Left ventricle myocardium inferior (tissue), 1 donor: ENCODE results near the gene HSP90AA1. TPM values are rescaled to one million over a fixed set of nuclear protein-coding genes. Genes with fewer than 3 reads are reported as not detected.

Source experiments
- DNase-seq: peaks from one replicate; pipeline ENCODE4 v3.0.0-alpha.2; 2020
- H3K27ac ChIP-seq: fragments of 200-600 bp; replicated peaks from 2 replicates; pipeline ENCODE4 v1.8.0; 2021
- H3K27me3 ChIP-seq: fragments of 200-600 bp; 2 replicates; pipeline ENCODE4 v1.8.0; 2021; ENCODE audit warnings: low read depth
- H3K36me3 ChIP-seq: fragments of 200-600 bp; 2 replicates; pipeline ENCODE4 v1.8.0; 2021
- H3K4me1 ChIP-seq: fragments of 200-600 bp; 2 replicates; pipeline ENCODE4 v1.8.0; 2021
- H3K4me3 ChIP-seq: fragments of 200-600 bp; 2 replicates; pipeline ENCODE4 v1.8.0; 2021; ENCODE audit warnings: mild to moderate bottlenecking, moderate library complexity
- H3K9me3 ChIP-seq: fragments of 200-600 bp; replicated peaks from 2 replicates; pipeline ENCODE4 v1.8.0; 2021
- intact Hi-C: fragments of 100-400 bp; cut with micrococcal nuclease; formaldehyde crosslinking; loops from one replicate; pipeline ENCODE4 v1.11.0; 2022
- total RNA-seq: library from RNA; stranded (reverse); fragmentation: NEBNext Ultra II Directional; extraction: Animal tissue kit (Norgen Biotek cat#: 25700); gene quantifications from one replicate; pipeline ENCODE4 v1.2.1, GENCODE V29; 2021
- TF ChIP-seq, protein P1 (sequence below): fragments of 200-600 bp; IDR thresholded peaks from 2 replicates; pipeline ENCODE4 v1.8.0; 2021; ENCODE audit warnings: antibody characterized with exemption, mild to moderate bottlenecking, borderline replicate concordance
- donor health status: DM: no; HTN: yes; CAD: no; lungs with severe emphysema.

Gene HSP90AA1
- total RNA-seq, 1 donor from 2014 or later = 423 TPM

DNA sequence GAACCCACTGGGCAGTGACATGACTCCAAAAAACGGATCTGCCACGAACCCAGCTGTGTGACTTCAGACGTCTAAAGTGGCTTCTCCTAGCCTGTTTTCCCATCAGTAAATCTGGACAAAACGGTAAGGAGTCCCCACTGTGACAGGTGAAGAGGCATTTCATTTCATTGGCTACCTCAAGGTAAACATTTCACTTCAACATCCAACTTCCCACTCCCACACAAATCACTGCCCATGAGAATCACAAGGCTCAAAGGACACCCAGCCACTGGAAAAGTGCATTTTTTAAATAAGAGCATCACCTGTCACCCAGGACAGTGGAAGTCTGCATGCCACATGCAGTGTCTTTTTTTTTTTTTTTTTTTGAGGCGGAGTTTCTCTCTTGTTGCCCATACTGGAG lies 27.9 kb downstream of the HSP90AA1 start:
- intact Hi-C loops = no loop called here
- H3K36me3 ChIP-seq = peaks cover 3% of the 10 kb centered on the region
- no peak overlapping the region for H3K27ac ChIP-seq
- TF ChIP-seq, protein P1, sequence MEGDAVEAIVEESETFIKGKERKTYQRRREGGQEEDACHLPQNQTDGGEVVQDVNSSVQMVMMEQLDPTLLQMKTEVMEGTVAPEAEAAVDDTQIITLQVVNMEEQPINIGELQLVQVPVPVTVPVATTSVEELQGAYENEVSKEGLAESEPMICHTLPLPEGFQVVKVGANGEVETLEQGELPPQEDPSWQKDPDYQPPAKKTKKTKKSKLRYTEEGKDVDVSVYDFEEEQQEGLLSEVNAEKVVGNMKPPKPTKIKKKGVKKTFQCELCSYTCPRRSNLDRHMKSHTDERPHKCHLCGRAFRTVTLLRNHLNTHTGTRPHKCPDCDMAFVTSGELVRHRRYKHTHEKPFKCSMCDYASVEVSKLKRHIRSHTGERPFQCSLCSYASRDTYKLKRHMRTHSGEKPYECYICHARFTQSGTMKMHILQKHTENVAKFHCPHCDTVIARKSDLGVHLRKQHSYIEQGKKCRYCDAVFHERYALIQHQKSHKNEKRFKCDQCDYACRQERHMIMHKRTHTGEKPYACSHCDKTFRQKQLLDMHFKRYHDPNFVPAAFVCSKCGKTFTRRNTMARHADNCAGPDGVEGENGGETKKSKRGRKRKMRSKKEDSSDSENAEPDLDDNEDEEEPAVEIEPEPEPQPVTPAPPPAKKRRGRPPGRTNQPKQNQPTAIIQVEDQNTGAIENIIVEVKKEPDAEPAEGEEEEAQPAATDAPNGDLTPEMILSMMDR = no peak
- no peaks in the 10 kb centered on the region for H3K27me3 ChIP-seq
- no peak for DNase-seq
- no peaks in the 10 kb centered on the region for H3K9me3 ChIP-seq
- H3K4me3 ChIP-seq = no peak overlapping the region
- peaks cover 19% of the 10 kb centered on the region for H3K4me1 ChIP-seq

GRCh38 chr14:102058146-102058545 lies 28.7 kb downstream of the HSP90AA1 start:
- intact Hi-C loops = no loop called here

GRCh38 chr14:102057480-102058114 lies 29.2 kb downstream of the HSP90AA1 start:
- no peak for DNase-seq
- Histone ChIP-seq H3K27me3 (no peaks in the 10 kb centered on the region), H3K4me1 (peaks cover 10% of the 10 kb centered on the region), H3K4me3 (no peak overlapping the region), H3K36me3 (peaks cover 14% of the 10 kb centered on the region), H3K27ac (no peak overlapping the region), H3K9me3 (no peaks in the 10 kb centered on the region)
- intact Hi-C loops = no loop called here
- TF ChIP-seq, protein P1 = no peak

More at GRCh38 chr14:102058146-102058545, 28.7 kb downstream of the HSP90AA1 start:
- Histone ChIP-seq H3K4me1 (peaks cover 15% of the 10 kb centered on the region), H3K4me3 (no peak overlapping the region), H3K27ac (no peak overlapping the region), H3K9me3 (no peaks in the 10 kb centered on the region), H3K36me3 (peaks cover 9% of the 10 kb centered on the region), H3K27me3 (no peaks in the 10 kb centered on the region)
- DNase-seq = no peak
- TF ChIP-seq, protein P1 = no peak

GRCh38 chr14:102056694-102057442 lies 30.0 kb downstream of the HSP90AA1 start:
- peaks cover 22% of the 10 kb centered on the region for H3K36me3 ChIP-seq
- no peak for DNase-seq

GRCh38 chr14:102055181-102055901 lies 31.5 kb downstream of the HSP90AA1 start:
- intact Hi-C loops = no loop called here

More at GRCh38 chr14:102056694-102057442, 30.0 kb downstream of the HSP90AA1 start:
- no peak overlapping the region for H3K27ac ChIP-seq
- H3K4me1 ChIP-seq = peaks cover 7% of the 10 kb centered on the region
- TF ChIP-seq, protein P1 = no peak
- H3K27me3 ChIP-seq = no peaks in the 10 kb centered on the region
- intact Hi-C loops = no loop called here
- no peak overlapping the region for H3K4me3 ChIP-seq
- no peaks in the 10 kb centered on the region for H3K9me3 ChIP-seq

More at GRCh38 chr14:102055181-102055901, 31.5 kb downstream of the HSP90AA1 start:
- H3K27me3 ChIP-seq = no peaks in the 10 kb centered on the region
- H3K27ac ChIP-seq = no peak overlapping the region
- TF ChIP-seq, protein P1 = no peak
- H3K4me1 ChIP-seq = peaks cover 3% of the 10 kb centered on the region
- H3K36me3 ChIP-seq = peaks cover 37% of the 10 kb centered on the region
- no peaks in the 10 kb centered on the region for H3K9me3 ChIP-seq
- H3K4me3 ChIP-seq = no peak overlapping the region
- no peak for DNase-seq
